Activated CD4-positive, alpha-beta T cell treated with anti-CD3 and anti-CD28 coated beads, Interleukin-2, Interleukin-6, amounts not matched to agents 100 ng/mL and 50 ng/mL, durations not matched to agents 16 hours and 8 hours (primary cell): ENCODE results near the gene STAG3.
"Not testable (repeated sequence)": the region's sequence is repeated elsewhere in the genome, so short reads cannot be mapped to it uniquely, and the experiment has no call there.

Source experiments
- DNase-seq: peaks from one replicate; pipeline ENCODE4 v3.0.0-alpha.2; 2020

The STAG3 gene

DNA sequence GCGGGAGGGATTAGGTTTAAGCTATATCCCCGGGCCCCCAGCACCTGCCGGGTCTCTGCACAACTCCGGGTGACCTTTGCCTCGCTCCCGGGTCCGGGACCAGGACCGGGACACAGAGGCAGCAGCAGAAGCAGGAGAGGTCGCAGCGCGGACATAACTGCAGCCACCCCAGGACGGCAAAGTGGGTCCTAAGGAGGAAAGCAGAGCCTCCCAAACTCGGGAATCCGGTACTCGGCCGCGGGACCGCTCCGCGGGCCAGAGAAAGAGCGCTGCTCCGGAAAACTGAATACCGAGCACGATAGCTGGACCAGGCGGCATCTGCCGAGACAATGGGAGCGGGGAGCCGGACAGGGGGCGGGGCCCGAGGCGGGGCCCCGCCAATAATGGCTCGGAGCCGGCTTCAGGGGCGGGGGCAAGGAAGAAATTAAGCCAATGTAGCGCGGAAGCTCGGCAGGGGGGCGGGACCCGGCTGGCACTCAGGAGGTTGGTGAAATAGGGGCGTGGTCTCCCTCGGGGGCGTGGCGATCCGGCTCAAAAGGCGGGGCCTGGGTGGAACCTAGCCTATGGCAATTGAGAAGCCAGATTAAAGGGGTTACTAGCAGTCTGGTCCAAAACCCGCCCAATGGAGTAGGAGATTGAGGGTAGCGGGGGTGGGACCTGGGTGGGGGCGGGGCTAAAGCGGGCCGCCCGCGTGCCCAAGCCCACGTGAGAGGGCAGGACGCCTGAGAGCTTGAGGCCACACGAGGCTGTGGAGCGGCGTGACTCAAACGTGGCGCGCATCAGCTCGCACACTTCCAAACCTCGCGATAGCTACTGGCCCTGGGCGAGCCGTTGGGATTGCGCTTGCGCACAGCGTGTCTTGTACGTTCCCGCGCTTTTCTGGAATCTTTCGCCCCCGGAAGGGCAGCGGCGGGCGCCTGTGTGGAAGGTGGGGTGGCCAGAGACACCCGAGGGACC lies at the start of gene STAG3, which contains the start of gene GPC2:
TSS of gene STAG3 (plus strand) at position 874 of the 957 bp plus-strand sequence. CDS start 2,639 bp downstream, outside the sequence.
TSS of gene GPC2 (minus strand) at position 337 of the 957 bp plus-strand sequence. CDS start at position 155, 182 bp downstream.
- DNase-seq: peak; percentile 97

DNA sequence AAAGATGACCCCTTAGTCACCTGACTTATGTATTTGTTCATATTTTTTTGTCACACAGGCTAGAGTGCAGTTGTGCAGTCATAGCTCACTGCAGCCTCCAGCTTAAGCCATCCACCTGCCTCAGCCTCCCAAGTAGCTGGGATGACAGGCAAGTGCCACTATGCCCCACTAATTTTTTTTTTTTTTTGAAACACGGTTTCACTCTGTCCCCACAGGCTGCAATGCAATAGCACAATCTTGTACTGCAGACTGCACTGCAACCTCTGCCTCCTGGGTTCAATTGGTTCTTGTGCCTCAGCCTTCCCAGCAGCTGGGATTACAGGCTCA lies 49.1 kb upstream of the STAG3 start:
- no peak for DNase-seq

DNA sequence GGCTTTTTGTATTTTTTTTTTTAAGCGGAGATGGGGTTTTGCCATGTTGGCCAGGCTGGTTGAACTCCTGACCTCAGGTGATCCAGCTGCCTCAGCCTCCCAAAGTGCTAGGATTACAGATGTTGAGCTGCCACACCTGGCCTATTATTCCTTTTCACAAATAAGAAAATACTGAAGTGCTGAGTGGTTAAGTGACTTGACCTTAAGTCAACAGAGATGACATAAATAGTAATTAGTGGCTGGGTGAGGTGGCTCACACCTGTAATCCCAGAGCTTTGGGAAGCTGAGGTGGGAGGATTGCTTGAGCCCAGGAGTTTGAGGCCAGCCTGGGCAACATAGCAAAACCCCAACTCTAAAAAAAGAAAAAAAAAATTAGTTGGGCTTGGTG lies 47.5 kb upstream of the STAG3 start:
- not testable (repeated sequence) for DNase-seq

GRCh38 chr7:100130608-100131453 lies 46.9 kb upstream of the STAG3 start:
- DNase-seq: peak; percentile 87

DNA sequence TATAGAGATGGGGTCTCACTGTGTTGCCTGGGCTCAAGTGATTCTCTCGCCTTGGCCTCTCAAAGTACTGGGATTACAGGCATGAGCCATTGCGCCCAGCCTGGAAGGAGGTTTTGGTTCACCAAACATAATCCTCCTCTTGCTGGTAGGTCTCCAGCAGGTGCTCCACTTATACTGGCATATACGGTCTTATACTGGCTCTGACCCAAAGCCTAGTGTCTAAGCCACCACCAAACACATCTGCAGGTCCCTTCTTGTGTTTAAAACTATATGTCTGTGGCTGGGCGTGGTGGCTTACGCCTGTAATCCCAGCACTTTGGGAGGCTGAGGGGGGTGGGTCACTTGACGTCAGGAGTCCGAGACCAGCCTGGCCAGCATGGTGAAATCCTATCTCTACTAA lies 45.6 kb upstream of the STAG3 start:
- DNase-seq: no peak

- peak; percentile 78 for DNase-seq
These were observed 45.0 kb upstream of the STAG3 start for GRCh38 chr7:100132697-100133151.

DNA sequence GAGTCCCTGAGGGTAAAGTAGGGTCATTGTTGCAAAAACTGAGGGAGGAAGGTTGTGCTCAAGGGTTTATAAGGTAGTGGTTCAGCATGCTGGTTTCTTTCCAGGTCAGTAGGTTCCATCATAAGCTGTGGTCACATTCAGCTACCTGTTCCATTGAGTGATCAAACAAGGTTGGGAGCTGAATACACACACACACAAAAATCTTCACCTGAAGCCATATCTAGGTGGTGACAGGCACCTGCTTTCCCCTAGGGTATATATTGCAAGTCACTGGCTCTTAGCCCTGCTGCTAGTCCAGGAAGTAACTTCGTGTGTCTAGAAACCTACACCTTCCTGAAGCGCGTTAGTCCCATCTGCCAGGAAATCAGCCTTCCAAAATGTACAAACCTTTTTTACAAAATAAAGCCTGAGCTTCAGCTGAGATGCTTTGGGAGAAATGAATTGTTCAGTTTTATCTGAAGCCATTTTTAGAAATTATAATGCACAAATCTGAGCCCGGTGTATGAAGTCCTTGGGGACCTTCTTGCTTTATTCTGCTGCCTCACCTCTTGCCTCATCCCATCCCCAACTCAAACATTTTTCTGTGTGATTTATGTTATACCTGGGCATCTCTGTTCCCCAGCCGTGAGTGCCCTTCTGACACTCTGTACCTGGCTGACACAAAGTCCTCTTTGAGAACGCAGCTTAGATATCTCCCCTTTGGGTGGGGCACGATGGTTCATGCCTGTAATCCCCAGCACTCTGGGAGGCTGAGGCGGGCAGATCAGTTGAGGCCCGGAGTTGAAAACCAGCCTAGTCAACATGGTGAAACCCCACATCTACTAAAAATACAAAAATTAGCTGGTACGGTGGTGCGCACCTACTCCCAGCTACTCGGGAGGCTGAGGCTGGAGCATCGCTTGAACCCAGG lies 39.6 kb upstream of the STAG3 start:
- DNase-seq: no peak

GRCh38 chr7:100141555-100141949 lies 36.2 kb upstream of the STAG3 start:
- DNase-seq: no peak

DNA sequence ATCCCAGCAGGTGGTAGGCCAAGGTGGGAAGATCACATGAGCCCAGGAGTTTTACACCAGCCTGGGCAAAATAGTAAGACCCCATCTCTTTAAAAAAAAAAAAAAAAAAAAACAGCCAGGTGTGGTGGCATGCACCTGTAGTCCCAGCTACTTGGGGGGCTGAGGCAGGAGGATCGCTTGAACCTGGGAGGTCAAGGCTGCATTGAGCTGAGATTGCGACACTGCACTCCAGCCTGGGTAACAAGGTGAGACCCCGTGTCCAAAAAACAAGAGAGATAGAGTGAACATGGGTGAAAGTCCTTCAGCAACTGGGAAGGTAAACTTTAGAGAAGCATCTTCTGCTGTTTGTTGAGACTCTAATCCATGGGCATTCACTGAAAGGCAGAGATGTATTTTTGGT lies 35.3 kb upstream of the STAG3 start:
- DNase-seq: no peak

- not testable (repeated sequence) for DNase-seq
These were observed 31.4 kb upstream of the STAG3 start for GRCh38 chr7:100146350-100146749.

DNA sequence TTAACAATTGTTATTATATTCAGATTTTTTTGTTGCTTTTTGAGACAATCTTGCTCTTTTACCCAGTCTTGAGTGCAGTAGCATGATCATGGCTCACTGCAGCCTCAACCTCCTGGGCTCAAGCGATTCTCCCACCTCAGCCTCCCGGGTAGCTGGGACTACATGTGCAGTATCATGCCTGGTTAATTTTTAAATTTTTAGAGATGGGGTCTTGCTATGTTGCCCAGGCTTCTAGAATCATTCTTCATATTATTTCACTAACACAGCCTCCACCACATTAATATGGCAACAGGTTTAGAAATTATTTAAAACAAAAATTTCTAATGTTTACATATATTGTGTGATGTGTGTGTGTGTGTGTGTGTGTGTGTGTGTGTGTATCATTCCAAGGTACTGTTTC lies 30.4 kb upstream of the STAG3 start:
- DNase-seq: no peak

GRCh38 chr7:100148225-100148558 lies 29.5 kb upstream of the STAG3 start:
- no peak for DNase-seq

DNA sequence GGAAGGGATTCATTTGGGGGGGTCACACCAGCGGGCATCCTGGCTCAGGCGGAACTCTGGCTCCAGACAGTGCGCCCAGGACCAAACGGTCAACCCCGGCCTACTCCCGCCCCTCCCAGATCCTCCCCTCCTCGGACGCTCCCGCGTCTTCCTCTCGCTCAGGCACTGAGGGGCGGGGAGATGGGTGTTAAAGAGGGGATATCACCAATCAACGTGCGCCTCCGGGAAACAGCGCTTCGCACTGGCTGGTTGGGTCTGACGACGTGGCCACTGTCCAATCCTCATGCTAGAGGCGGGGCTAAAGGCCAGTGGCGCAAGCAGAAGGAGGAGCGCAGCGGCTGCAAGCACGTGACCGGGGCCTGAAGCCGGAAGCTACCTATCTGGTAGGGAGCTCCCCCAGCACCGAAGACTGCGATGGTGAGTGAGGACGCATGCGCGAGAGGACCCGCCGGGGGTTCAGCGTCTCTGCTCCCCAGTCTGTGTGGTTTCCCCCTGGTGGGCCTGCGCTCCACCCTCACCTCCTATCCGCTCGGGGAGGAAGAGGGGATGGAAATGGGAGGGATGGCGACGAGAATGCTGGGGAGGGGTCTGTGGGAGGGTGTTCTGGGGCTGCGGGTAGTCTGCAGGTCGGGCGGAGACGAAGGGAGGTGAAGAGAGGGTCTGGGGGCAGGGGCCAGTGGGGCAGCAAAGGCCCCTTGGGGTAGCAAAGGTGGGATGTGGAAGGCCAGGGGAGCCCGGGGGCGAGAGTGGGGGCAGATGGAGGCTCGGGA lies 29.0 kb upstream of the STAG3 start, which contains the start of gene LAMTOR4:
TSS of gene LAMTOR4 (plus strand) at position 360 of the 770 bp plus-strand sequence. CDS start at position 415, 55 bp downstream.
- peak; percentile 100 for DNase-seq

GRCh38 chr7:100152404-100152803 lies 25.3 kb upstream of the STAG3 start:
- no peak for DNase-seq

- no peak for DNase-seq
These were observed 24.6 kb upstream of the STAG3 start for GRCh38 chr7:100152937-100153666.

GRCh38 chr7:100153708-100154535 lies 23.8 kb upstream of the STAG3 start:
- DNase-seq: no peak

- no peak for DNase-seq
These were observed 22.8 kb upstream of the STAG3 start for GRCh38 chr7:100154651-100155491.

DNA sequence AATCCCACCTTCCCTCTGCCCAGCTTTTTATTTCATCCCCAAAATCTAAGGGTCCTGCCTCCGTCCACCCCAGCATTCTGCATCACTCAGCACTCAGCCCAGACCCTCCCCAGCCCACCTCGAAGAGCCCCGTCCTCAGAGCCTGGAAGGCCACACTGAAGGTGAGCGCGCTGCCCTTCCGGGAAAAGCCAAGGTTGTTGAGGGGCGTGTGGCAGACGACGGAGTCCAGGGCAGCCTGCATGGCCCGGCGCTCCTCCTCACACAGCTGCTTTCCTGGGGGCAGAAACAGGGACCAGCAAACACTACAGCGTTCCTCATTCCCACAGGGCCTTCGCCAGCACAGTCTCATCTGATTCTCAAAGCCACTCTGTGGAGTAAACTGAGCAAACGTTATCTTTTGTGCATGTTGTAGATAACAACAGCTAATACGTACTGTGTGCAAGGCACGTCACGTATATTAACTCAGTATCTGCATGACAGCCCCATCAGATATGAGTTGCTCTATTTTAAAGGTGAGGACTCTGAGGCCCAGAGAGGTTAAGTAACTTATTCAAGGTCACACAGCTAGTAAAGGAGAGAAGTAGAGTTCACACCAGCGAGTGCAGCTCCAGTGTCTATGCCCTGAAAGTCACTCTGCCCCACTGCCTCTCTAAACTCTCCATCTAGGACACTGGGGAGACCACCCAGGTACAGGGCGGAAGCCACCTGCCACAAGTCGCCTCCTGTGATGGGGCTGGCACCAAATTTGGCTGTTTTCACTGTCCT lies 22.0 kb upstream of the STAG3 start:
- no peak for DNase-seq
